ENCODE data around the gene MRTFA. TPM values are rescaled to one million over a fixed set of nuclear protein-coding genes. Genes with fewer than 3 reads are reported as not detected.

Gene MRTFA
- total RNA-seq, 1 experiment from 2014 or later, result 57.0 TPM

Other genes starting within 250 kb of the MRTFA start
- gene MCHR1, start 42.8 kb upstream of the MRTFA start, total RNA-seq (2014; rRNA removed; shearing (Covaris generic)), result not detected in 2 replicates
- 37.1 and 39.6 TPM in 2 replicates for gene SLC25A17, start 182.6 kb upstream of the MRTFA start, total RNA-seq (2014; rRNA removed; shearing (Covaris generic))
- gene ST13, start 219.9 kb upstream of the MRTFA start, total RNA-seq (2014; rRNA removed; shearing (Covaris generic)), result 178 and 273 TPM in 2 replicates
- gene XPNPEP3, start 220.4 kb upstream of the MRTFA start, total RNA-seq (2014; rRNA removed; shearing (Covaris generic)), result 10.4 and 12.5 TPM in 2 replicates
- not detected in 2 replicates for gene DNAJB7, start 225.4 kb upstream of the MRTFA start, total RNA-seq (2014; rRNA removed; shearing (Covaris generic))

All from Daoy (cell line).